ENCODE measurements around the gene ARHGDIG. TPM values are rescaled to one million over a fixed set of nuclear protein-coding genes. Genes with fewer than 3 reads are reported as not detected.
"Not testable (repeated sequence)": the region's sequence is repeated elsewhere in the genome, so short reads cannot be mapped to it uniquely, and the experiment has no call there.

The ARHGDIG gene
- total and polyA plus RNA-seq, 5 donors from 2014 or later = not detected

DNA sequence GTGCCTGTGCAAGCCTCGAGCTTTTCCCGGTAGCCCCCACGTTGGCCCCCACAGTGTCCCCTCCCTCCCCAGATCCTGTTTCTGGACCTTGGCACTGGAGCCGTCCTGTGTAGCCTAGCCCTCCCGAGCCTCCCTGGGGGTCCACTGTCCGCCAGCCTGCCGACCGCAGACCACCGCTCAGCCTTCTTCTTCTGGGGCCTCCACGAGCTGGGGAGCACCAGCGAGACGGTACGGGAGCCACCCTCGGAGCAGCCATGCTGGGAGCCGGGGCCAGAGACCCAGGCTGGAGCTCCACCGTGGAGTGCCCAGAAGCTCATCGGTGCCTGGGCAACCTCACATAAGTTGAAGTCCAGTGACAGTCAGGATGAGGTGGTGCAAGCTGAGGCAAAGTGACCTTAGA is 16.4 kb upstream of the ARHGDIG start:
- Mint-ChIP-seq H3K4me1 (peaks cover 0 to 7% (median 0%) of the 10 kb centered on the region in 4 donors), H3K27me3 (no peaks in the 10 kb centered on the region), H3K36me3 (peaks cover 22% of the 10 kb centered on the region), H3K9me3 (no peaks in the 10 kb centered on the region), H3K4me3 (no peak overlapping the region), H3K27ac (no peak overlapping the region)
- ATAC-seq (ENCODE audit: low read depth in 2 of 2) = no peak
- no peak overlapping the region for H3K27ac ChIP-seq (ENCODE audit: insufficient read depth, low read length, poor library complexity, severe bottlenecking)
- no peak overlapping the region for H3K4me3 ChIP-seq (ENCODE audit: low read depth, low read length)
- H3K9me3 ChIP-seq (ENCODE audit: control insufficient read depth in 2 of 2, low read length in 2 of 2) = no peaks in the 10 kb centered on the region
- peaks cover 7% of the 10 kb centered on the region for H3K36me3 ChIP-seq (ENCODE audit: control insufficient read depth, insufficient read depth, low read length)
- no peaks in the 10 kb centered on the region for H3K27me3 ChIP-seq (ENCODE audit: control insufficient read depth, insufficient read depth, low read length)
- no peaks in the 10 kb centered on the region for H3K4me1 ChIP-seq (ENCODE audit: control insufficient read depth, insufficient read depth, low read length, poor library complexity, severe bottlenecking)
- no peak for DNase-seq

DNA sequence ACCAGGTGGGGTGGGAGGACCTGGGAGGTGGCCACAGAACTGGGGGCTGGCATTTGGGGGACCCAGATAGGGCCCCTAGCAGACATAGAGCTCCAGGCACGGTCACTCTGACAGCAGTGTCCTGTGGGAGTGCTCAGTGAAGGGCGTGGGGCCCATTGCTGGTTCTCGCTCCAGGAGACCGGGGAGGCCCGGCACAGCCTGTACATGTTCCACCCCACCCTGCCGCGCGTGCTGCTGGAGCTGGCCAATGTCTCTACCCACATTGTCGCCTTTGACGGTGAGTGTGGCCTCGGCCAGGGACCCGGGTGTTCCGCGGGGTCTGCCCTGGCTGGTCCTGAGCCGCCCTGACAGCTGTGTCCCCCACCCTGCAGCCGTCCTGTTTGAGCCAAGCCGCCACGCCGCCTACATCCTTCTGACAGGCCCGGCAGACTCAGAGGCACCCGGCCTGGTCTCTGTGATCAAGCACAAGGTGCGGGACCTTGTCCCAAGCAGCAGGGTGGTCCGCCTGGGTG is 15.9 kb upstream of the ARHGDIG start:
- Mint-ChIP-seq H3K9me3 (no peaks in the 10 kb centered on the region), H3K27me3 (no peaks in the 10 kb centered on the region), H3K4me1 (peaks cover 0 to 7% (median 0%) of the 10 kb centered on the region in 4 donors), H3K4me3 (no peak overlapping the region), H3K36me3 (peaks cover 19% of the 10 kb centered on the region), H3K27ac (no peak overlapping the region)
- no peak for DNase-seq
- H3K36me3 ChIP-seq (ENCODE audit: control insufficient read depth, insufficient read depth, low read length) = peaks cover 7% of the 10 kb centered on the region
- ATAC-seq (ENCODE audit: low read depth in 2 of 2) = no peak
- H3K4me3 ChIP-seq (ENCODE audit: low read depth, low read length) = no peak overlapping the region
- H3K9me3 ChIP-seq (ENCODE audit: control insufficient read depth in 2 of 2, low read length in 2 of 2) = no peaks in the 10 kb centered on the region
- no peaks in the 10 kb centered on the region for H3K27me3 ChIP-seq (ENCODE audit: control insufficient read depth, insufficient read depth, low read length)
- H3K27ac ChIP-seq (ENCODE audit: insufficient read depth, low read length, poor library complexity, severe bottlenecking) = no peak overlapping the region
- no peaks in the 10 kb centered on the region for H3K4me1 ChIP-seq (ENCODE audit: control insufficient read depth, insufficient read depth, low read length, poor library complexity, severe bottlenecking)

DNA sequence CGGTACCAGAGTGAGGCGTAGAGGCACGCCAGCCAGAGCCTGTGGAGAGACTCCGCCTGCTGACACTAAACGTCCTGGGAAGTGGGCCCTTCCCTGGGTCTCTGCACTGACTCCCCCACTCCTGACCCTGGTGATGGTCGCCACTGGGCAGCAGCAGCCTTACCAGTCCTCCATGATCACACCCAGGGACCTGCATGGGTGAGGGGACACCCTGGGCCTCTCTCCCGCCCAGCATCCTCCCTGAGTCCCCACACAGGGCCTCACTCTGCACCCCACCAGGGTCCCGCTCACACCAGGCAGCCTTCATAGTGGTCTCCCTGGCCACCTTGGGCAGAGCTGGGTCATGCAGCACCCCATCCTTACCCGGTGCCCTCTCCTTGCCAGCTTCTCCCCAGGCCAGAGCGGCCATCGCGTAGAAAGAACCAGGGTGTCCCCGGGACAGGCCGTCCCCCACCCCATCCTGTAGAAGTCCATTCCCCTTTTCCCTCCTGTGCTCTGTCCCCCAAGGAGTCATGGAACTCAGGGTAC is 15.3 kb upstream of the ARHGDIG start:
- Histone ChIP-seq H3K27ac (ENCODE audit: insufficient read depth, low read length, poor library complexity, severe bottlenecking) (no peak overlapping the region), H3K27me3 (ENCODE audit: control insufficient read depth, insufficient read depth, low read length) (no peaks in the 10 kb centered on the region), H3K4me3 (ENCODE audit: low read depth, low read length) (no peak overlapping the region), H3K36me3 (ENCODE audit: control insufficient read depth, insufficient read depth, low read length) (peaks cover 4% of the 10 kb centered on the region), H3K4me1 (ENCODE audit: control insufficient read depth, insufficient read depth, low read length, poor library complexity, severe bottlenecking) (no peaks in the 10 kb centered on the region), H3K9me3 (ENCODE audit: control insufficient read depth in 2 of 2, low read length in 2 of 2) (no peaks in the 10 kb centered on the region)
- peaks cover 18% of the 10 kb centered on the region for H3K36me3 Mint-ChIP-seq
- H3K4me1 Mint-ChIP-seq = peaks cover 0 to 7% (median 0%) of the 10 kb centered on the region in 4 donors
- no peak overlapping the region for H3K4me3 Mint-ChIP-seq
- H3K27me3 Mint-ChIP-seq = no peaks in the 10 kb centered on the region
- no peak for ATAC-seq (ENCODE audit: low read depth in 2 of 2)
- no peak overlapping the region for H3K27ac Mint-ChIP-seq
- H3K9me3 Mint-ChIP-seq = no peaks in the 10 kb centered on the region
- DNase-seq = no peak

DNA sequence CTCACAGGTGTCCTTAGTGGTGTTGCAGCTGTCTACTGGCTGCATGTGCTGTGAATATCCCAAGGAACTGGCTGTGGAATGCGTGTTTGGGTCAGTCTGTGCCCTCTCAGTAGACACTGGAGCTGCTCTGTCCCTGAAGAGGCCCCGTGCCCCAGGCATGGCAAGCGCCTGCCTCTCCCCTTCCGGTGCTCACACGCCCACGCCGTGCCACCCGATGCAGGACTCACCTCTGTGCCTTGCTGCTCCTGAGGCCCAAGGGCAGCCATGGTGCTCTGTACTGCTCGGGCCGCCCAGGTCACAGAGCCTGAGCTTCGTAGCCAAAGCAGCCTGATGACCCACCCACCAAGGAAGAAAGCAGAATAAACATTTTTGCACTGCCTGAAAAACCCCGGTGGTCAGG is 14.7 kb upstream of the ARHGDIG start:
- H3K27ac ChIP-seq (ENCODE audit: insufficient read depth, low read length, poor library complexity, severe bottlenecking) = no peak overlapping the region

DNA sequence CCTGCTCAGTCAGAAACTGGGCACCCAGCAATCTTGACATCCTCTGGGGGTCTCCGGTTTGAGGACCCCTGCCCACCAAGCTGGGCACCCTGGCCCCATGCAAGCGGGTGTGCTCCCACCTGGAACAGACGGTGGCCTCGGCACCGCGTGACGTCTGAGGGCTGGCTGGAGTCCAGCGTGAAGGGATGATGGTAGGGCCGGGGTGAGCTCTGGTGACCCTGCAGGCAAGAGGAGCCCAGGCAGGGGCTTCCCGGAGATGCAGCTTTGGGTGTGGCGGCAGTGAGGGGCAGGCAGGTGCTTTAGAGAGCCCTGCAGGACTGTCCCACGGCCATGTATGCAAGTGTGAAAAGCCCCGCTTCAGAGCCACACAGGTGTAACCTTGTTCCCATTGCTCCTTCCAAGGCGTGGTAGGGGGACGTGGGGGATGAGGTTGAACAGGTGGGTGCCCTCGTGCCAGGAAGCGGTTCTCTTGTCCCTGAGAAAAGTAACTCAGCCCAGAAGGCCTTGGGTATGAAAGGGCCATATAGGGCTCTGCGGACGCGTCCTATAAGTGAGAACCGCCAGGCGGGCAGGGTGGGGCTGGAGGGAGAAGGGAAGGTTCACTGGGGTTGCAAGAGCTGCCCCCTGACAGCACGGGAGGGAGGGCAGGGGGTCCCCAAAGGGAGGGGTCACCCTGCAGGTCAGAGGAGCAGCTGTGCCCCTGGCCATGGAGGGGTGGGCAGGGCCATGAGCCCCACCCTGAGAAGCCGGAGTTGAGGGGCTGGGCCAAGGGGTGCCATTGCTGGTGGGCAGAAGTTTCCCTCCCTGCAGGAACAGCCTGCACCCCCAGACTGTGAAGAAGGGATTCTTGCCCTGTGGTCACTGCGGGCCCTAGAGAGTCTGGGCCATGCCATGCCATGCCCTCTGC is 13.9 kb upstream of the ARHGDIG start:
- Histone ChIP-seq H3K36me3 (ENCODE audit: control insufficient read depth, insufficient read depth, low read length) (peaks cover 4% of the 10 kb centered on the region), H3K27me3 (ENCODE audit: control insufficient read depth, insufficient read depth, low read length) (no peaks in the 10 kb centered on the region), H3K27ac (ENCODE audit: insufficient read depth, low read length, poor library complexity, severe bottlenecking) (no peak overlapping the region), H3K9me3 (ENCODE audit: control insufficient read depth in 2 of 2, low read length in 2 of 2) (no peaks in the 10 kb centered on the region), H3K4me1 (ENCODE audit: control insufficient read depth, insufficient read depth, low read length, poor library complexity, severe bottlenecking) (no peaks in the 10 kb centered on the region), H3K4me3 (ENCODE audit: low read depth, low read length) (no peak overlapping the region)
- no peak overlapping the region for H3K4me3 Mint-ChIP-seq
- no peaks in the 10 kb centered on the region for H3K27me3 Mint-ChIP-seq
- peaks cover 10% of the 10 kb centered on the region for H3K36me3 Mint-ChIP-seq
- H3K27ac Mint-ChIP-seq = no peak overlapping the region
- DNase-seq = no peak
- ATAC-seq (ENCODE audit: low read depth in 2 of 2) = peak in 1 of 2 donors; percentile 26
- peaks cover 0 to 7% (median 0%) of the 10 kb centered on the region in 4 donors for H3K4me1 Mint-ChIP-seq
- no peaks in the 10 kb centered on the region for H3K9me3 Mint-ChIP-seq

More for the DNA sequence above, 14.7 kb upstream of the ARHGDIG start:
- H3K9me3 Mint-ChIP-seq = no peaks in the 10 kb centered on the region
- no peak overlapping the region for H3K27ac Mint-ChIP-seq
- Histone ChIP-seq H3K9me3 (ENCODE audit: control insufficient read depth in 2 of 2, low read length in 2 of 2) (no peaks in the 10 kb centered on the region), H3K36me3 (ENCODE audit: control insufficient read depth, insufficient read depth, low read length) (peaks cover 4% of the 10 kb centered on the region), H3K4me3 (ENCODE audit: low read depth, low read length) (no peak overlapping the region), H3K27me3 (ENCODE audit: control insufficient read depth, insufficient read depth, low read length) (no peaks in the 10 kb centered on the region), H3K4me1 (ENCODE audit: control insufficient read depth, insufficient read depth, low read length, poor library complexity, severe bottlenecking) (no peaks in the 10 kb centered on the region)
- ATAC-seq (ENCODE audit: low read depth in 2 of 2) = no peak
- H3K27me3 Mint-ChIP-seq = no peaks in the 10 kb centered on the region
- no peak for DNase-seq
- peaks cover 12% of the 10 kb centered on the region for H3K36me3 Mint-ChIP-seq
- H3K4me1 Mint-ChIP-seq = peaks cover 0 to 7% (median 0%) of the 10 kb centered on the region in 4 donors
- H3K4me3 Mint-ChIP-seq = no peak overlapping the region

DNA sequence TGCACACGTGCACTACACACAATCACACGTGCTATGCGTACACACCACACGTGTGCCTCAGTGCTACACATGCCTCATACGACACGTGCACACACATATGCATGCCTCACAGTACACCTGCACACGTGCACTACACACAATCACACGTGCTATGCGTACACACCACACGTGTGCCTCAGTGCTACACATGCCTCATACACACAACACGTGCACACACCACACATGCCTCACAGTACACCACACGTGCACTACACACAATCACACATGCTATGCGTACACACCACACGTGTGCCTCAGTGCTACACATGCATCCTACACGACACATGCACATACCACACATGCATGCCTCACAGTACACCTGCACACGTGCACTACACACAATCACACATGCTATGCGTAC is 12.8 kb upstream of the ARHGDIG start:
- DNase-seq; H3K4me3 ChIP-seq (ENCODE audit: low read depth, low read length); ATAC-seq (ENCODE audit: low read depth in 2 of 2); H3K36me3 ChIP-seq (ENCODE audit: control insufficient read depth, insufficient read depth, low read length); H3K27ac Mint-ChIP-seq; H3K27ac ChIP-seq (ENCODE audit: insufficient read depth, low read length, poor library complexity, severe bottlenecking); H3K27me3 Mint-ChIP-seq; H3K4me1 ChIP-seq (ENCODE audit: control insufficient read depth, insufficient read depth, low read length, poor library complexity, severe bottlenecking); H3K9me3 ChIP-seq (ENCODE audit: control insufficient read depth in 2 of 2, low read length in 2 of 2); H3K36me3 Mint-ChIP-seq; H3K9me3 Mint-ChIP-seq; H3K4me3 Mint-ChIP-seq; H3K4me1 Mint-ChIP-seq; H3K27me3 ChIP-seq (ENCODE audit: control insufficient read depth, insufficient read depth, low read length): not testable (repeated sequence)

DNA sequence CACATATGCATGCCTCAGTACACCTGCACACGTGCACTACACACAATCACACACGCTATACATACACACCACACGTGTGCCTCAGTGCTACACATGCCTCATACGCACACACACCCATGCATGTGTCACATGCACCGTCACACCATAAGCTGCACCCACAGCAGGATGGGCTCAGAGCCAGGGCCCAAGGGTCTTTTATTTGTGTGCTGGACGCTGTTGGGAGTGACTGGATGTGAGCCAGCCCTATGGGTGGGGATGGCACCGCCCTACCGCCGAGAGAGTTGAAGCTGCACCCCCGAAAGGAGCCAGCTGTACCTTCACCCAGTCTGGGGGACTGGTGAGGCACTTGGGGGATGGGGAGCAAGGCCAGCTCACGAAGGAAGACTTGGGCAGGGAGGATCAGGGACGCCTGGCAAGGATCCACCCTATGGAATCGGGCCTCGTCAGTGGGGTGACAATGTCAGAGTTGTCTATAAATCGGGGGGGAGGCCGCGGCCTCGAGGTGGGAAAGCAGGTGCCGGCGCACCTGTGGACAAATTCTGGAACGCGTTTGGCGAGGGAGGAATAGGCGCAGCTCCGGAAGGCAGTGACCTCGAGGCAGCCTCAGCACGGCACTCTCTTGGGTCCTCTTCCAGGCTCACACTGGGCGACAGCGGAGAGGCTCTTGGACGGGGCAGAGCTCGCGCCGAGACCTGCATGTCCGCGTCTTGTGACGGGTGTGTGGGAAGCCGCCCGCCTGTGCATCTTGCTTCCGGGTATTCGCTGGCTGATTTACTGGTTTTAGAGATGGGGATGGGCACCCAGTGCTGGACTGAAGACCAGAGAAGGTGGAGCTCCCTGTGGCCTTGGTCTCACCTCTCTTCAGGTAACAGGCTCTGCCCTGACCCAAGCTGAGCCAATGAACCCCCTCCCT is 12.0 kb upstream of the ARHGDIG start:
- no peak for ATAC-seq (ENCODE audit: low read depth in 2 of 2)
- H3K4me1 ChIP-seq (ENCODE audit: control insufficient read depth, insufficient read depth, low read length, poor library complexity, severe bottlenecking) = no peaks in the 10 kb centered on the region
- H3K36me3 ChIP-seq (ENCODE audit: control insufficient read depth, insufficient read depth, low read length) = peaks cover 4% of the 10 kb centered on the region
- no peaks in the 10 kb centered on the region for H3K9me3 Mint-ChIP-seq
- DNase-seq = no peak
- no peak overlapping the region for H3K27ac ChIP-seq (ENCODE audit: insufficient read depth, low read length, poor library complexity, severe bottlenecking)
- peaks cover 0 to 7% (median 0%) of the 10 kb centered on the region in 4 donors for H3K4me1 Mint-ChIP-seq
- no peaks in the 10 kb centered on the region for H3K9me3 ChIP-seq (ENCODE audit: control insufficient read depth in 2 of 2, low read length in 2 of 2)
- H3K4me3 ChIP-seq (ENCODE audit: low read depth, low read length) = no peak overlapping the region
- no peaks in the 10 kb centered on the region for H3K27me3 ChIP-seq (ENCODE audit: control insufficient read depth, insufficient read depth, low read length)
- peaks cover 10% of the 10 kb centered on the region for H3K27me3 Mint-ChIP-seq
- peak overlapping the region in 1 of 3 donors; percentile 18 for H3K27ac Mint-ChIP-seq
- peaks cover 4% of the 10 kb centered on the region for H3K36me3 Mint-ChIP-seq
- no peak overlapping the region for H3K4me3 Mint-ChIP-seq

Data from CD4-positive, CD25-positive, alpha-beta regulatory T cell (primary cell).